EL (cell line): ENCODE data around the gene PIBF1.
A peak's percentile ranks its signal among the peaks of the same experiment; 100 is the strongest.
"Not testable (repeated sequence)": the region's sequence is repeated elsewhere in the genome, so short reads cannot be mapped to it uniquely, and the experiment has no call there.

Experiments
- DNase-seq: peaks from one replicate; pipeline ENCODE4 v3.0.0-alpha.2; 2016

PIBF1 gene

DNA sequence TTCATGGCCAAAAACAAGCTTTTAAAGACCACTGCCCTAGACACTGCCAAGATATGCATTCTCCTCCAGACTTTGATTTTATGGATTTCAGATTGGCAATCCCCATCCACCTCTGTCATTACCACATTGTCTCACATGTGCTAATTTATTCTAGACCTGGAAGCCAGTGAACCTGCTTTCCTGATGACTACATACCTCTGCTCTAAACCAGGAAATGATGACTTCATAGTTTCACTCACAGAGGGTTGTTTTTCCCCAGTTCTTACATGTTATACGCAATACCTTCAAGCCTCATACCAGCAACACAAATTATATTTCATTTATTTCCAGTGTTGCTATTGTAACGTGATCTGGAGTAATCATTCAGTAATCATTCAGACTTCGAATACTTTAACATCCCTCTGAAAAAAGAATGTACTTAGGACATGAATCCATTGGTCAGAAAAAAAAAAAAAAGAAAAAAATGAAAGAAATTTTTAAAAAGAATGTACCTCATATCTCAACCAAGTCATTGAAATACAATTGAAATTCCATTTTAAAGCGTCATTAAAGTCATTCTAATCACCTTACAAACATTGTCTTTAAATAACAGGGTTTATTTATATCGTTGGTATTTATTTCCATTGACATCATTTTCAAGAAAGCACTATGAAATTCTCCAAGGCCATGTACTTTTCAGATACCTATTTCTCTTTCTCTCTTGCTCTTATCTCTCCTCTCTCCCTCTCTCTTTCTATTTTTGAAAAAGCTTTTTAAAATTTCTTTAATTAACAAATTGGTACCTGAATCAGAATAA, 243.5 kb downstream of the PIBF1 start:
- peak; percentile 11 for DNase-seq

DNA sequence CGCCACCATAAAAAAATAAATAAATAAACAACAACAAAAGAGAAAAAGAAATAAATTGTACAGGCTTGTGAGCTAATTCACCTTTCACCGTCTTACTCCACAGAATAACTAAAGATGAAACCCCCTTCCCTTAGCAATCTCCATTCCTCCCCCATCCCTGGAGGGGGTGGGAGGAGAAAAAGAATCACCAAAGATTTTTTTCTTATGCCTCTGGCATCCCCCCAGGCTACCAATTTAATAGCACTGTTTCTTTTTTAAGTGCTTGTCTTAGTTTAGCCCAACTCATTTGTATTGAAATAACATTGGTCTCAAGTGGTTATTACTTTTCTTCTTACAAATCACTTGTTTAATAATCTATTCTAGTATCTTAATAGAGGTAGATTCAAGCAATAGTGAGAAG, 253.0 kb downstream of the PIBF1 start:
- no peak for DNase-seq

DNA sequence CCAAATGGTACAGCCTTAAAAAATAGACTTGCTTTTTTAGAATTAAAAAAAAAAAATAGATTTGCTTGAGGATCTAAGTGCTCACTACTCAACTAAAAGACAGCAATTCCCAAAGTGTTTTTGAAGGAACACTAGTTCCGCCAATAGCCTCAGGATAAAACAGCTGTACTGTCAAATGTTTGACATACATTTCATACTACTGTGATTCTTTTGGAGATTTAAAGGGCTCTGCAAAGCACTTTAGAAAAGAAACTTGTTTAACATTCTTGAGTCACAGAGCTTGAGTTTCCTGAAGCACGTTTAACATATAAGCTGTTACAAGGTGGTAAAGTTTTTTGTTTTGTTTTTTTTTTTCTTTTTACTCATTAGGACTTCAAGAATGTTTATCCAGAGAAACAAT, 253.7 kb downstream of the PIBF1 start:
- DNase-seq = no peak

DNA sequence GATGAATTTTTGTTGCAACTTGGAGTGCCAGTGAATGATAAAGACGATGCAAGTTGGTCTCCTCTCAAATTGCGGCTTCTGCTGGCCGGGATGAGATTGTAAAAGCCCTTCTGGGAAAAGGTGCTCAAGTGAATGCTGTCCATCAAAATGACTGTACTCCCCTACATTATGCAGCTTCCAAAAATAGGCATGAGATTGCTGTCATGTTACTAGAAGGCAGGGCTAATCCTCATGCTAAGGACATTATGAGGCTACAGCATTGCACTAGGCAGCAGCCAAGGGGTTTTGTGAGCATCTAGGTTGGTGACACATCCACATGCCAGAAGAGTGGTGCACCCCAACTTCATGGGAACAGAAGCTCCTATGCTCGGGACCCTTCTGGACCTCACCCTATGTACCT, 254.6 kb downstream of the PIBF1 start:
- DNase-seq = no peak

- no peak for DNase-seq
These were observed 256.1 kb downstream of the PIBF1 start for GRCh38 chr13:73038064-73038463.

GRCh38 chr13:73039201-73040108, 257.5 kb downstream of the PIBF1 start:
- DNase-seq = no peak

- no peak for DNase-seq
These were observed 258.6 kb downstream of the PIBF1 start for GRCh38 chr13:73040484-73040883.

- no peak for DNase-seq
These were observed 259.1 kb downstream of the PIBF1 start for GRCh38 chr13:73040968-73041596.

- DNase-seq = no peak
These were observed 263.1 kb downstream of the PIBF1 start for GRCh38 chr13:73045031-73045430.

- DNase-seq = not testable (repeated sequence)
These were observed 266.7 kb downstream of the PIBF1 start for GRCh38 chr13:73048615-73049014.

- no peak for DNase-seq
These were observed 272.8 kb downstream of the PIBF1 start for GRCh38 chr13:73054712-73055111.

- DNase-seq = peak; percentile 88
These were observed 274.1 kb downstream of the PIBF1 start for GRCh38 chr13:73055813-73056564.

GRCh38 chr13:73056565-73056962, 274.6 kb downstream of the PIBF1 start:
- DNase-seq = no peak

DNA sequence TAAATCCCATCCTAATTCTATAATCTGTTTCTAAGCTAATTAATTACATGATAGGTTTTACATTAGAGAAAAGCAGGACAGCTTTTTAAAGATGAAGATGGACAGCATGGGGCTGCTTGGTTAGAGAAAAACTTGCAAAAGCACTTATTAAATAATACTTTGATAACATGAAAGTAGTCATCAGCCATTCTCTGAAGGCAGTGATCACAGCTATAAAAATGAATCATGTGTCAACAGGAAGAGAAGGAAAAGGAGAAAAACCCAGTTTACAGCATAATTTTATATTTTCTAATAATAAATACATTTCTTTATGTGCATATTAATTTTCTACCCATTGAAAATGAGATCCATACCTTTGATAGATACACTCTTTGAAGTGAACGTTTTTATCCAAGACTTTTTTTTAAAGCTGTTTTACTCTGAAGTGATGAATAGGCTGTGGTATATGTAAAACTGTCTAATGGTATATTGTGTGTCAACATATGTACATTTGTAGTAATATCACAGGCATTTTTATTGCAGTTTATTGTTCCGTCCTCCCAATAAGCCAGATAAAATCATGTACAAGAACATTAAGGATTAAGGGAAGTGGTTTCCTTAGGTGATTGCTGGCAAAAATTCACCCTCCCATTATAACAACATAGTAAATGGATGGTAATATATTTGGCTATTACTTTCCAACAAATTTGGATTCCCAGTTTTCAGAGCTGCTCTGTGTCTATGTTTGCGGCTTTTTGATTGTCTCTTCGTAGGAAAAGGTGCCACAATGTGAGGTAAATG, 275.5 kb downstream of the PIBF1 start:
- no peak for DNase-seq

DNA sequence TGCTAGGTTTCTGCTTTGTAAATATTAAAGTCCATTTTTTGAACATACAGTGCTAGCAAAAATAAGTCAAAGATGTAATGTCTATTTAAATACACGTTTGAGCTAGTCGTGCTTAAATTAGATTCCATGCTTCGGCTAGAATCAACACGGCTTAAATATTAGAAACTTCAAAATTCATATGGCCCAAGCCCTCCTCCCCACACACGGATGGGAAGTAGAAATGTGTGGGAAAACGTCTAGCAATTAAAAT, 276.1 kb downstream of the PIBF1 start:
- no peak for DNase-seq

- no peak for DNase-seq
These were observed 276.5 kb downstream of the PIBF1 start for GRCh38 chr13:73058432-73058735.

DNA sequence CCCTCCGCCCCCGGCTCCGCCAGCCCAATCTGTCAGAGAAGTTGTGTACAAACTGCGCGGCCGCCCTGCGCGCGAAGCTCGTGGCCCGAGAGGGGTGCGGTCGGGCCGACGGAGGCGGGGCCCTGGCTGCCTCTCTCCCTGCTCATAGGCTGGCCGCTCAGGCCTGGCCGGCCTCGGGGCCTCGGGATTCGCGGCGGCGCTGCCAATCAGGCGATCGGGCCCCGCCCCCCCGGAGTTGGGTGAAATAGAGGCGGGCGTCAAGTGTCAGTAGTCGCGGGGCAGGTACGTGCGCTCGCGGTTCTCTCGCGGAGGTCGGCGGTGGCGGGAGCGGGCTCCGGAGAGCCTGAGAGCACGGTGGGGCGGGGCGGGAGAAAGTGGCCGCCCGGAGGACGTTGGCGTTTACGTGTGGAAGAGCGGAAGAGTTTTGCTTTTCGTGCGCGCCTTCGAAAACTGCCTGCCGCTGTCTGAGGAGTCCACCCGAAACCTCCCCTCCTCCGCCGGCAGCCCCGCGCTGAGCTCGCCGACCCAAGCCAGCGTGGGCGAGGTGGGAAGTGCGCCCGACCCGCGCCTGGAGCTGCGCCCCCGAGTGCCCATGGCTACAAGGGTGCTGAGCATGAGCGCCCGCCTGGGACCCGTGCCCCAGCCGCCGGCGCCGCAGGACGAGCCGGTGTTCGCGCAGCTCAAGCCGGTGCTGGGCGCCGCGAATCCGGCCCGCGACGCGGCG, 277.0 kb downstream of the PIBF1 start, which contains the start of gene KLF5:
KLF5 (plus strand) TSS at position 270 of the 724 bp plus-strand sequence; CDS start at position 593, 323 bp downstream.
- peak; percentile 96 for DNase-seq

- peak; percentile 41 for DNase-seq
These were observed 277.7 kb downstream of the PIBF1 start for GRCh38 chr13:73059460-73060250.

GRCh38 chr13:73060251-73061160, 278.6 kb downstream of the PIBF1 start:
- DNase-seq = peak; percentile 76

DNA sequence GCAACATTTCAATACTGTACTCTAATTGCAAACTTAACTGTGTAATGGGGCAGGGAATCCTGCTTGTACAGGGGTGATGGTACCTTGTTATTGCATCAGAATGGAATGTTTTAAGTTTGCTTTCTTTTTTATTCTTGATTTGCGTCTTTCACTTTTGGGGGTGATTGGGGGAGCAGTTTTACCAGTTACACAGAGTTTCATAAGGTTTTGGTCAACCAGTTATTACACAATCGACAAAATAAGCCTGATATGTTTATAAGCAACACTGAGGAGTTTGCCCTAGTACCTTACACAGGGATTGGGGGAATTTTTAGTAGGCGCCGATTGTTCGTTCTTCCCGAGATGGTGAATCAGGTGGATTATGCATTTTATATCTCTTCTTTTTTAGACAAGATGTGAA, 279.5 kb downstream of the PIBF1 start:
- no peak for DNase-seq
